ENCODE results near the gene ERI2.

DNA sequence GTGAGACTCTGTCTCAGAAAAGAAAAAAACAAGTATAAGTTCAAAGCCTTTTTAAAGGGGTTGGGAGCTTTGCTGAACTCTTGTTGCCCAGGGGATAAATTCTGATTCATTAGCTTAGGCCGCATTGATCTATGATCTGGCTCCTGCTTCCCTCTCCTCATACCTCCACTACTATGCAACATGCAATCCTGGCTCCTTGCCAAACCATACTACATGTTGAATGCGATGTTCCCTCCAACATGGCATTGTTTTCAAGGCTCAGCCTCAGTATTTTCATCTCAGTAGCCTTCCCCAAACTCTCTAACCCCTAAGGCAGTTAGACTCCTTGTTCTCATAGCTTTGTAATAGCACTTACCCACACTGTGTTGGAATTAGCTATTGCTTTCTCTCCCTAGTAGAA lies 6.2 kb upstream of the ERI2 start:
- no peak for TF ChIP-seq CTCF (IDR thresholded peaks at IDR 0.05)
- TF ChIP-seq POLR2A (IDR thresholded peaks at IDR 0.05) = no peak
